ENCODE measurements around the gene RFX8. TPM values are rescaled to one million over a fixed set of nuclear protein-coding genes. Genes with fewer than 3 reads are reported as not detected.

The RFX8 gene
- total RNA-seq, 1 experiment from 2014 or later, result 10.8 TPM

DNA sequence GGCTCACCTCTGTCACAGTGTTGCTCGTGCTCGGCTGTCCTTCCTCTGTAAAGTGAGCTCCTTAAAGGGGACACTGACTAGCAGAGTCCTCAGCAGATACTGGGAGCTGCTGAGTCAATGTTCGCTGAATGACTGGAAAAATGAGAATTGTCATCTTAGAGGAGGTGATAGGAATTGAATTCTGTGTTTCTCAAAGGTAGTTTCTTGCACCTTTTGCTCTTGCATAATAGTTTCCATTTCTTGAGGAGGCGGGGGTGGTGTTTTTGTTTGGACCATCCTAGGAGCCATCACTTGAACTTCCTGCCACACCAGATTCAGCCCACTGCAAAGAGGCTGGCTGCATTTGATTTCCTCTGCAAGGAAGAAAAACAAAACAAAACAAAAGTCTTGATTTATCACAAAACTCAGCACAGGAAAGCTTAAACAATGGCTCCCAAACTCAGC lies 11.4 kb upstream of the RFX8 start:
- DNase-seq (ENCODE audit: low read depth), result no peak

DNA sequence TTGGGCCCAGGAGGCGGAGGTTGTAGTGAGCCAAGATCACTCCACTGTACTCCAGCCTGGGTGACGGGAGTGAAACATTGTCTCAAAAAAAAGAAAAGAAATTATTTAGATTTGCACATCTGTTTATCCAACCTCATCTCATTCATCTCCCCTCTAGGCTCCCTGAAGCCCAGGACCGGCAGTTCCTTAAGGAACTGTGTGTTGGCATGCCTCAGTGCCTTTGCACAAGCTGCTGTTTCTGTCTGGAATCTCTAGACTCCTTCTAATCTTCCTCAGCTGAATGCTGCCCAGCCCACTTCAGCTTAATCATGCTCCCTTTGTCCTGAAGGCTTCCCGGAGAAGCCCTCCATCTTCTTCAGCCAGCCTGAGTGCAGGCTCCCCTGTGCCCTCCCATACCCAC lies 10.9 kb upstream of the RFX8 start:
- no peak for DNase-seq (ENCODE audit: low read depth)

DNA sequence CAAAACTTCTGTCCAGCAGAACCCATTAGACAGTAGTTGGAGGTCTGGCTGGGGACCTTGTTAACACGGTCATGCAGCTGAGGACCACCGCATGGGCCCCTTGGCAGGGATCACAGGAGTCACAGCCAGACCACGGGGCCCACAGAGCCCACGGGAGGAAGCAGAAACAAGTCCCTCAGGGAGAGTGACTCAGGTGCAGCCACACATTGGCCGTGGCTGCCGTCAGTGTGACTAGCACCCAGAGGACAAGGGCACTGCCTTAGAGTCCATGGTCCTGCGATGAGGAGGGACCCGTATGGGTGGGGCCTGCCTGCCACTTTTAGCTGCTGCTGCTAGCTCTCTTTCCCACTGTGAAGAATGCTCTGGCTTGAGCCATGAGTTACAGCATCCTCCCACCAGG lies 5.9 kb upstream of the RFX8 start:
- DNase-seq (ENCODE audit: low read depth), result peak; percentile 14

DNA sequence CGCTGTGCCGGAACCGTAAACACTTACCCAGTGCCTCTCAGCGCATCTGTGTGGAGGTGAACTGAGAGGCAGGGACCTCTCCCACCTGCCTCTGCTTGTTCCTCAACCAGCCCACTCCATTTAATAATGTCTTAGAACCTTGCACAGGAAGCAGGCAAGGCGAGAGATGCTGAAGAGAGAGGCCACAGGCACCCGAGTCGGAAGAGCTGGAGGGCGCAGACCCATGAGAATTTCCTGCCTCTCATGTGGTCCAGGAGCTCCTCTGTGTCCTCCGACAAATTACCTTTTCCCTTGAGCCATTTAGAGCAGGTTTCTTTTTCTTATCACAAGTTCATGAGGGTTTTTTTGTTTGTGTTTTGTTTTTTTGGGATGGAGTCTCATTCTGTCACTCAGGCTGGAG lies 4.9 kb upstream of the RFX8 start:
- DNase-seq (ENCODE audit: low read depth), result no peak

DNA sequence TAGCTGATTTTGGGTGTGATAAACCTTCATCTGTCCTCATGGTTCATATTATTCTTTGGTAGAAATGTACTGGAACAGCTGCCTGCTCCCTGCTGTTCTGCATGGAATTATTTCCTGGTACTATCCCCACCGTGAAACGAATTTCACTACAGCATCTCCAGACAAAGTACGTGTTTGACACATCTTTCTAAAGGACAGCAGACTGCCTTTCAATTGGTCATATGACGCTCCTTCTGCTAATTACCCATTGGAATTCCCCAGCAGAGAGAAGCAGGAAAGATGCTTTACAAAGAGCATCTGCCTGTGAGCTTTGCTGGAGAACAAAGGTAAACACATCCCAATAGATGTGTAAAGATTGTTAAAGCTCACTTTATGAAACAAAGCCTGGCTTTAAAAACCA lies 4.4 kb upstream of the RFX8 start:
- DNase-seq (ENCODE audit: low read depth), result peak; percentile 55

DNA sequence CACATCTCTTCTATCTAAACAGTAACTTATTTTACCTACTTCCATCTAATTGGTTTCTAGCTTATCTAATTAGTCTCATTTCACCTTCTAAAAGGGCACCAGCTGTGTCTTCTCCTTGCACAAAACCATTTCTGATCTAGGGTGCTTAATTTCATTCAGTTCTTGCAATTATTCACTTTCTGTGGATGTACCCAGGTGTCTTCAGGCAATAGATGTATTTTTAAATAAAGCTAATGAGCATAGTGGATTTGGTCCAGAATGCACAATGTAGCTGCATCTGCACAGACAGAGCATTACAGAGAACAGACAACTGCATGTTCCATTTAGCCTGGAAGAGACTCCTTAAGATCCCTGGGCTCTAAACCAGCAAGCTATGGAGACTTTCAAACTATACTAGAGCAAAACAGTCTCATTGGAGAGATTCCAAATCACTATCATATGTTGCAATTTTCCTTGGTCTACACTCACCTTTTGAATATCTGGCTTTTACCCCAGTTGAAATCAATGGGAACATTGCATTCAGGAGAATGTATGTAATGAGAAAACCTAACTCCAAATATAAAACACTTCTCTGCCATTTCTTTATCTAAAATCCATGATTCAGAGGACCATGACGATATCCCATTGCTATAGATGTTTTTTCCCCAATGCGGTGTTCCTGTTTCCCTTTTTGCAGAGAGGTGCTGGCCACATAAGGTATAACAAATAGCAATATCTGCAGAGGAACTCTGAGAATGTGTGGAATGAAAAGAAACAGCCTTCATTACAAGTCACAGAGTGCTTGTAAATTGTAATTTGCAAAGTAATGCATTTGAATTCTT lies 3.5 kb upstream of the RFX8 start:
- peak; percentile 9 for DNase-seq (ENCODE audit: low read depth)

GRCh38 chr2:101477556-101477955 lies 2.6 kb upstream of the RFX8 start:
- DNase-seq (ENCODE audit: low read depth), result no peak

DNA sequence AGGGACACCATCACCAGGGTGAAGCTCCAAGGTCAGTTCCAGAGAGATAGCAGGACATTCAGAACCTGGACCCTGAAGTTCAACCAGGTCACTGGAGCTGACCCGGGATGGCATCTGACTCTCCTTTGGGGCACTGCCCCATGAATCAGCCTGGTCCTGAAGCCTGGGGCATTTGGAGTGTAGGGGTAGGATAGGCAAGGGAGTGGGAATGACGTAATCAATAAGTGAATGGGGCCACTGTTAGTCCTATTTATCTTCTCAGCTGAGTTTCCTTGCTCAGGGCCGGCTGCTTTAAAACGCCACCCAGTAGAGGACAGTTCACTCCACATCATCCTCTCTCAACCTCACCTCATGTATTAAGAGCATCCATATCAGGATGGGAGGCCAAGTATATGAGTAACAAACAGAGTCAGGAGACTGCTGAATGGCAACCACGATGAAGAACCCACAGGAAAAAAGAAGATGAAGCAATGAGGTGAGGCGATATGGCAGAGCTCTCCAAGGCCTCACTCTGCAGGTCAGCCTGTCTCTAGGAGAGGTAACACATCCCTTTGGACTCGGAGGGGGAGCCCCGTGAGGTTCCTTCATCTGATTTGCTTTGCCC lies 1.8 kb upstream of the RFX8 start:
- DNase-seq (ENCODE audit: low read depth), result no peak

DNA sequence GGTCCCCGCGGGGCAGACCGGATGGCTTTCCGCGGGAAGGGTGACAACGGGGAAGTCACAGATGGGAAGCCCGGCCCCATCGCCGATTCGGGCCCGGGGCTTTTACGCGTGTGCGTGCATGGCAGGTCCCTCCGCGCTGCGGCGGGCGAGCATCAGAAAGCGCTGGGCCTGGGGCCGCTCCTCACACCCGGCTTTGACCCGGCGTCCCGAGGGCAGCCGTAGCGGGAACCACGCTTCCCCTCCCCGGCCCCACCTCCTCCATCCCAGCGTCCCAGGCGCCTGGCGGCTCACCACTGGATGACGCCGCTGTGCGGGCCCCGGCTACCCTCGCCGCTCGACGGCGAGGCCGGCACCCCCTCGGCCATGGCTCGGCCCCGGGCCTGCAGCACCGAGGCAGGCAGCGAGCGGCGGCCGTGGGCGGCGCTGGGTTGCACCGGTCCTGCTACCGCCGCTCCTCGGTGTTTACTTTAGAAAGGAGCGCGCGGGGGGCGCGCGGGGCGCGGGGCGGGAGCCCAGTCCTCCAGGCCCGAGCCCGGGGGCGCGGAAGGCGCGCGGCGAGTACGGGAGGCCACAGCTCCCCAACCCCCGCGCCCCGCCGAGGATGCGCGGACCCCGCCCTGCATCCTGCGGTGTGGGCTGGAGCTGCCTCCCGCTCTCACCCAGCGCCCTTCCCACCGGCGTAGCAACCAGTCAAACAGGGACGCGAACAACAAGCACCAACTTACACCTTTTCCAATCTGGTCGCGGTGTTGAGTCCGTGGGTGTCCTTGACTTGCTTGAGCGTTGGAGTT lies 806 bp downstream of the RFX8 start:
- peak; percentile 87 for DNase-seq (ENCODE audit: low read depth)

- DNase-seq (ENCODE audit: low read depth), result no peak
Measured at GRCh38 chr2:101473591-101473910, 1.4 kb downstream of the RFX8 start.

- DNase-seq (ENCODE audit: low read depth), result peak; percentile 39
Measured at GRCh38 chr2:101469863-101470262, 5.0 kb downstream of the RFX8 start.

DNA sequence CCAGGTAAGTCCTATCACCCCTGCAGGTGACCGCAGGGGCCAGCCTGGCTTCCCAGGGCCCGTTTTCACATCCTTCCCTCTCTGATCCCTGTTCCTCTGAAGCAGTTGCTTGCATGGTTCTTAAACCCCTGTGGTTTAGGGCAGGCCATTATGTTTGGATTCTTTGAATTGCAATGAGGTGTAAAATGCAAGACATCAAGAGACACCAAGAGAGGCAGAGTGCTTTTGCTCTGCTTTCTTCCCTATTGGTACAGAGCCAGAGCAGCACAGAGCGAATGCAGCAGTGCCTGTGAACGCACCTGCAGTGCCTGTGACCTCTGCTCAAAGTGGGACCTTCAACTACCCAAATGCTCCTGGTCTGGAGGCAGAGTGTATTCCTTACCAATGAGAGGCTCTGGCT lies 7.6 kb downstream of the RFX8 start:
- DNase-seq (ENCODE audit: low read depth), result no peak

GRCh38 chr2:101466426-101466825 lies 8.5 kb downstream of the RFX8 start:
- DNase-seq (ENCODE audit: low read depth), result peak; percentile 65

- peak; percentile 51 for DNase-seq (ENCODE audit: low read depth)
Measured at GRCh38 chr2:101464841-101465240, 10.1 kb downstream of the RFX8 start.

DNA sequence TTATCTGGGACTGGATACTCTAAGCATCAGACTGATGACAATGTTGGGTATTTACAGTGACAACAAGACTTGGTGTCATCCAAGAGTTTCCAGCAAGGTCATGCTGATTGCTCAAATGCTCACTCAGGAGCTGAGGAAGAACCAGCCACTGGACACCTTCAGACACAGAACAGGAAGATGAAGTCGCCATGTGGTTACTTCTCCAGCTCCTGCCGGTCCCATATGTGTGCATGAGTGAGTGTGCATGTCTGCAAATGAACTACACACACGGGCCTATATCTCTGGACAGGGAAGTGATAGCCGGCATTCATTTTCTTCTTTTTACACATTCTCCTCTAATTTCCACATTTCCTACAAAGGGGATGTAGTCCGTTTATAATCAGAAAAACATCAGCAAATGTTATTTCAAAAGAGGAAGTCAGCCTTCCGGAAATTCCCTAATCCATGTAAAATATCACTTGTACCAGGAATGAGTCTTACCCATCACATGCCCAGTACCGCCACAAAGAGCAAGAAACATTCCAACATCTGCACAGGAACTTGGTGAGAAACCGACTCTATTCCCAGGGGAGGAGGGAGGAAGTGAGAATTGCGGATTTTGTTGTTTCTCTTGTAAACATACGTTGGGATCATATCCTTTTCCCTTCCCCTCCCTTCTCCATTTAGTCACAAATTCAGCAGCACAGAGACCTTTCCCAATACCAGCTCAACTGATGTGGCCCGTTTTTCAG lies 10.8 kb downstream of the RFX8 start:
- peak; percentile 97 for DNase-seq (ENCODE audit: low read depth)

DNA sequence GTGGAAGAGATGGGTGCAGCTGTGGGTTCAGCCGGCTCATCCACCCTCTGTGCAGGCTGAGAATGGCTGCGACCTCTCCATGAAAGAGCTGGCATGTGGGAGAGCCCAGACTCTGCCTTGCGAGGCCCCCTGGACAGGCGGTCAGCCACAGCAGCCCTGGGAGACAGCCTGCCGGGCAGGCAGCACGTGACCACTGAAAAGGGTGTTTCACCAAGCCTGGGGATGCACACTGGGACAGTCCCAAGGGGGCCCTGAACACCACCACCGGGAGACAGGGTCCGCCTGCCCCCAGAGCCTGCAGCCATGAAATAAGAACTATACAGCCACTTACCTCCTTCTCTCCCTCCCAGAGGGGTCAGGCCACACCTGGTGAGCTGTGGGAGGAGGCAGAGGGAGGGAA lies 11.5 kb downstream of the RFX8 start:
- no peak for DNase-seq (ENCODE audit: low read depth)

DNA sequence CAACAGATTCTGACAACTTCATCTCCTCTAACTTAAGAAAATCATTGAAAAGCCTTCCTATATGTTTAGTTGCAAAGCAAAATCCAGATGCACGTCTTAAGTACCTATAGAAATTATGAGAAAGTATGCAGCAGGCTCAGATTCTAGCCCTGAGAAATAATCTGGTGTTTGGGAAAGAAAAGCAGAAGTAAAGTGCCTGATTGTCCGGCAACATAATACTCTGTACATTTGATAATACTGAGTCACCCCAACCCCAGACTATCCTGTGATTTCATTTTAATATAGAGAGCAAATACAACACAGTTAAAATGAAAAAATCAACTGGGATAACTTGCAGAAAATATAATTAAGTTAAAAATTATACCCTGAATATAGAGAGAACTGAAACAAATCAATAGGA lies 13.5 kb downstream of the RFX8 start:
- DNase-seq (ENCODE audit: low read depth), result no peak

DNA sequence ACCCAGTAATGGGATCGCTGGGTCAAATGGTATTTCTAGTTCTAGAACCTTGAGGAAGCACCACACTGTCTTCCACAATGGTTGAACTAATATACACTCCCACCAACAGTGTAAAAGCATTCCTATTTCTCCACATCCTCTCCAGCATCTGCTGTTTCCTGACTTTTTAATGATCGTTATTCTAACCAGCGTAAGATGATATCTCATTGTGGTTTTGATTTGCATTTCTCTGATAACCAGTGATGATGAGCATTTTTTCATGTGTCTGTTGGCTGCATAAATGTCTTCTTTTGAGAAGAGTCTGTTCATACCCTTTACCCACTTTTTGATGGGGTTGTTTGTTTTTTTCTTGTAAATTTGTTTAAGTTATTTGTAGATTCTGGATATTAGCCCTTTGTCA lies 20.5 kb downstream of the RFX8 start:
- peak; percentile 74 for DNase-seq (ENCODE audit: low read depth)

- no peak for DNase-seq (ENCODE audit: low read depth)
Measured at GRCh38 chr2:101450965-101451364, 23.9 kb downstream of the RFX8 start.

DNA sequence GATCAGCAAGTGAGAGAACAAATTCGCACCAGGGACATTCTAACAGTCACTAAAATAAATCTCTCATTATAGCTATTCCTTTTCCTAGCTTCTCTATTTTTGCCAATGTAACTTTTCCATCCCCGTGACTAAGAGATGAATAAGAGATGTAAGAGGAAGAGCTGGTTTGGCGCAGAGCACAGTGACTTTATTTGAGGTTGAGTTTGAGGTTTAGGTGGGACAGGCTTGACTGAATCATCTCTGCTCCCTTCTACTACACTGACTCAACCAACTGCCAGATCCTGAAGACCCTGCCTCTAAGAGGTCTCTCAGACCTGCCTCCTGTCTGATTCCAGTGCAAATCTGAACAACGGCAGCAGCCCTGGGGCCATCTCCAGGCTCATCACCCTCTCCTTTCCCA lies 28.0 kb downstream of the RFX8 start:
- peak; percentile 100 for DNase-seq (ENCODE audit: low read depth)

DNA sequence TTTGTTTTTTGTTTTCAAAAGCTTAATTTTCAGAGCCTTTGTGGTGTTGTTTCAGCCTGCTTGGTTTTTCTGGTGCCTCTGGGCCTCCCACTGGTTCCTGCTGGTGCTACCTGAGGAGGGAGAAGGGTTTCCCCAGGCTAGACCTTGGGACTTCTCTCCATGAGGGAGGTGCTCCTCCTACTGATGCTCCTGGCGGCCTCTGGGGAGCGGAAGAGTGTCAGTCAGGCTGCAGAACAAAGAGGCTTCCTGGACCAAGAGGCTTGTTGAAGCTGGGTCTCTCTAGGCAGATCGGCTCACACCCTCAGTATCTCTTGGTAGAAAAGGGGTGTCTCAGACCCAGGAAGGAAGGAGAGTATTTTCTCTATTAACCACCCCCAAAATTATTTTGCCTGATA lies 32.2 kb downstream of the RFX8 start:
- peak; percentile 81 for DNase-seq (ENCODE audit: low read depth)

- peak; percentile 89 for DNase-seq (ENCODE audit: low read depth)
Measured at GRCh38 chr2:101442042-101442666, 32.8 kb downstream of the RFX8 start.
